ENCODE results near the gene KIF1A.

The KIF1A gene

GRCh38 chr2:240730501-240731177 lies 89.4 kb downstream of the KIF1A start:
- no peak for DNase-seq

- no peak for DNase-seq
Observed at GRCh38 chr2:240728827-240729226, 91.2 kb downstream of the KIF1A start.

- DNase-seq = no peak
Observed at GRCh38 chr2:240728361-240728760, 91.7 kb downstream of the KIF1A start.

- DNase-seq = no peak
Observed at GRCh38 chr2:240727913-240728312, 92.1 kb downstream of the KIF1A start.

- DNase-seq = no peak
Observed at GRCh38 chr2:240727439-240727838, 92.6 kb downstream of the KIF1A start.

- no peak for DNase-seq
Observed at GRCh38 chr2:240726876-240727275, 93.1 kb downstream of the KIF1A start.

GRCh38 chr2:240725671-240726070 lies 94.3 kb downstream of the KIF1A start:
- no peak for DNase-seq

GRCh38 chr2:240725266-240725665 lies 94.8 kb downstream of the KIF1A start:
- no peak for DNase-seq

- no peak for DNase-seq
Observed at GRCh38 chr2:240724431-240724830, 95.6 kb downstream of the KIF1A start.

GRCh38 chr2:240723851-240724250 lies 96.2 kb downstream of the KIF1A start:
- DNase-seq = no peak

- no peak for DNase-seq
Observed at GRCh38 chr2:240722796-240723735, 97.0 kb downstream of the KIF1A start.

GRCh38 chr2:240722376-240722775 lies 97.6 kb downstream of the KIF1A start:
- no peak for DNase-seq

- DNase-seq = no peak
Observed at GRCh38 chr2:240721596-240722180, 98.3 kb downstream of the KIF1A start.

GRCh38 chr2:240720686-240721595 lies 99.1 kb downstream of the KIF1A start:
- DNase-seq = no peak

GRCh38 chr2:240719676-240720545 lies 100.1 kb downstream of the KIF1A start:
- no peak for DNase-seq

- no peak for DNase-seq
Observed at GRCh38 chr2:240718896-240719490, 101.0 kb downstream of the KIF1A start.

- DNase-seq = no peak
Observed at GRCh38 chr2:240717681-240718581, 102.1 kb downstream of the KIF1A start.

GRCh38 chr2:240717181-240717641 lies 102.8 kb downstream of the KIF1A start:
- DNase-seq = no peak

- DNase-seq = no peak
Observed at GRCh38 chr2:240716130-240716798, 103.8 kb downstream of the KIF1A start.
